Glutamatergic neuron (in vitro differentiated cells): ENCODE measurements around the gene BANF2. TPM values are rescaled to one million over a fixed set of nuclear protein-coding genes. Genes with fewer than 3 reads are reported as not detected.

ENCODE experiments used
- DNase-seq: peaks from one replicate; pipeline ENCODE4 v3.0.0; 2022
- H3K27ac Mint-ChIP-seq: one replicate; pipeline ENCODE4 v1.8.0; 2020; ENCODE audit warnings: mild to moderate bottlenecking, mixed read lengths, inconsistent platforms; ENCODE audit not compliant: unreplicated experiment
- H3K27me3 Mint-ChIP-seq: one replicate; pipeline ENCODE4 v1.8.0; 2020; ENCODE audit warnings: mild to moderate bottlenecking, moderate library complexity, mixed read lengths, inconsistent platforms; ENCODE audit not compliant: unreplicated experiment
- H3K36me3 Mint-ChIP-seq: one replicate; pipeline ENCODE4 v1.8.0; 2020; ENCODE audit warnings: mild to moderate bottlenecking, mixed read lengths, inconsistent platforms; ENCODE audit not compliant: unreplicated experiment
- H3K4me1 Mint-ChIP-seq: one replicate; pipeline ENCODE4 v1.8.0; 2020; ENCODE audit warnings: mild to moderate bottlenecking, low read depth, mixed read lengths, inconsistent platforms; ENCODE audit not compliant: unreplicated experiment
- H3K4me3 Mint-ChIP-seq: one replicate; pipeline ENCODE4 v1.8.0; 2020; ENCODE audit warnings: mild to moderate bottlenecking, mixed read lengths, inconsistent platforms; ENCODE audit not compliant: unreplicated experiment
- H3K9me3 Mint-ChIP-seq: one replicate; pipeline ENCODE4 v1.8.0; 2020; ENCODE audit warnings: mild to moderate bottlenecking, moderate library complexity, mixed read lengths, inconsistent platforms; ENCODE audit not compliant: unreplicated experiment
- CTCF ChIP-seq: fragments of 200-600 bp; sonication (generic); IDR thresholded peaks from one replicate; pipeline ENCODE4 v1.5.0; 2021; ENCODE audit not compliant: partially characterized antibody, unreplicated experiment
- total RNA-seq: library from RNA; stranded (reverse); fragmentation: NEBNext Ultra II Directional; extraction: Animal tissue kit (Norgen Biotek cat#: 25700); gene quantifications from one replicate; pipeline ENCODE4 v1.2.1, GENCODE V29; 2021; ENCODE audit not compliant: unreplicated experiment

The BANF2 gene
- total RNA-seq, 1 donor from 2014 or later, result not detected

DNA sequence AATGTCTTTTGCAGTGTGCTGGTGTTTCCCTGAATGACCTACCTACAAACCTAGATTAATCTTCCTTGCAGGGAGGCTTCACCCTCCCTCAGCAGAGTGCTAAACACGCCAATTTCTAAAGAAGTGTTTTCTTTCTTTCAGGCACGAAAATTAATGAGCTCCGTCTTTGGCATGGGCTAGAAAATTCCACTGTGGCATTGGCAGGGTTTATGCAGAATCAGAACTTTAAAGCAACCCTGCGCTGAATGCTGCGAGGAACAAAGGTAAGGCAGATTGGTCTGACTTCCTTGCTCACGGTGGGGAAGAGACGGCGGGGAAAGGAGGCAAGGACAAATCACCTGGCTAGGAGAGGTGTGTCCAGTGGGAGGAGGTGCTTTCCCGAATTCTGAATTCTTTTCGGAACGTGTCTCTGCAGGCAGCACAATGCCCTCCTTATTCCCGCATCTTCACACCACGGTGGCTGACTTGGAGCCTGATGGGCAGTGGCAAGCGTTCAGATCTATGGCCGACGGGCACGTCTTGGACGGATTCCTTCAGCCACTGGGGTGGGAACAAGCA is 6.2 kb upstream of the BANF2 start:
- DNase-seq, result no peak
- Mint-ChIP-seq H3K4me1 (no peaks in the 10 kb centered on the region), H3K27me3 (peaks cover 4% of the 10 kb centered on the region), H3K4me3 (no peak overlapping the region), H3K36me3 (peaks cover 5% of the 10 kb centered on the region), H3K27ac (no peak overlapping the region), H3K9me3 (peaks cover 2% of the 10 kb centered on the region)
- TF ChIP-seq CTCF, result no peak

- H3K9me3 Mint-ChIP-seq, result peaks cover 2% of the 10 kb centered on the region
- no peak for DNase-seq
- no peak overlapping the region for H3K4me3 Mint-ChIP-seq
- no peak overlapping the region for H3K27ac Mint-ChIP-seq
- H3K36me3 Mint-ChIP-seq, result peaks cover 5% of the 10 kb centered on the region
- TF ChIP-seq CTCF, result no peak
- peaks cover 7% of the 10 kb centered on the region for H3K27me3 Mint-ChIP-seq
- no peaks in the 10 kb centered on the region for H3K4me1 Mint-ChIP-seq
Measured at GRCh38 chr20:17694767-17695166, 5.0 kb upstream of the BANF2 start.

DNA sequence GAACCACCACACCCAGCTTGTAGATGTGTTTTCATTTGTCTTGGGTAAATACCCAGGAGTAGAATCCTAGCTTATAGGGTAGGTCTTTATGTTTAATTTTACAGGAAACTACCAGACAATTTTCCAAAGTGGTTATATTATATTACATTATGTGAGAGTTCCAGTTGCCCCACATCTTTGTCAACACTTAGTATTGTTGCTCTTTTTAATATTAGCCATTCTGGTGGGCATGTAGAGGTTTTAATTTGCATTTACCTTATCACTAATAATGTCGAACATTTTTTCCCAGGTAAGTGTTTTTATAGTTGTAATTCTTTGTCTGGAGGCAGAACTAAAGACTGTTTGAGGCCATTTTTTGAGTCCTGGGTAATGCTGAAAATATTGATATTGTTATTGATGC is 3.5 kb upstream of the BANF2 start:
- TF ChIP-seq CTCF, result no peak
- no peak for DNase-seq
- no peak overlapping the region for H3K27ac Mint-ChIP-seq
- H3K36me3 Mint-ChIP-seq, result peaks cover 5% of the 10 kb centered on the region
- H3K9me3 Mint-ChIP-seq, result peaks cover 2% of the 10 kb centered on the region
- no peak overlapping the region for H3K4me3 Mint-ChIP-seq
- peaks cover 7% of the 10 kb centered on the region for H3K27me3 Mint-ChIP-seq
- H3K4me1 Mint-ChIP-seq, result no peaks in the 10 kb centered on the region

GRCh38 chr20:17697171-17697570 is 2.6 kb upstream of the BANF2 start:
- Mint-ChIP-seq H3K9me3 (peaks cover 2% of the 10 kb centered on the region), H3K4me1 (no peaks in the 10 kb centered on the region), H3K36me3 (peaks cover 5% of the 10 kb centered on the region), H3K27me3 (peaks cover 7% of the 10 kb centered on the region), H3K4me3 (no peak overlapping the region), H3K27ac (no peak overlapping the region)
- no peak for DNase-seq
- no peak for TF ChIP-seq CTCF

GRCh38 chr20:17698384-17698783 is 1.4 kb upstream of the BANF2 start:
- TF ChIP-seq CTCF, result no peak
- H3K9me3 Mint-ChIP-seq, result peaks cover 2% of the 10 kb centered on the region
- H3K36me3 Mint-ChIP-seq, result peaks cover 5% of the 10 kb centered on the region
- no peaks in the 10 kb centered on the region for H3K4me1 Mint-ChIP-seq
- peaks cover 7% of the 10 kb centered on the region for H3K27me3 Mint-ChIP-seq
- H3K4me3 Mint-ChIP-seq, result no peak overlapping the region
- no peak overlapping the region for H3K27ac Mint-ChIP-seq
- no peak for DNase-seq
